Measurements from ENCODE around the gene EML4.

EML4 gene

DNA sequence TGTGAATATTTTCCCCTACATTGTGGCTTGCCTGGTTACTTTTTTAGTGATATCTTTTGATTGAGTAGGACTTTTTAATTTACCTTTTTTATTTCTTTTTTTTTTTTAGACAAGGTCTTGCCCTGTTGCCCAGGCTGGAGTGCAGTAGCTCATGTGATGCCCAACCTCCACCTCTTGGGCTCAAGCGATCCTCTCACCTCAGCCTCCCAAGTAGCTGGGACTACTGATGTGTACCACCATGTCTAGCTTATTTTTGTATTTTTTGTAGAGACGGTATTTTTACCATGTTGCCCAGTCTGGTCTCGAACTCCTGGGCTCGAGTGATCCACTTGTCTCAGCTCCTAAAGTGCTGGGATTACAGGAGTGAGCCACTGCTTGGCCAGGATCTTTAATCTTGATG lies 25.3 kb downstream of the EML4 start:
- no peak for DNase-seq (ENCODE audit: low read depth, low spot score)

DNA sequence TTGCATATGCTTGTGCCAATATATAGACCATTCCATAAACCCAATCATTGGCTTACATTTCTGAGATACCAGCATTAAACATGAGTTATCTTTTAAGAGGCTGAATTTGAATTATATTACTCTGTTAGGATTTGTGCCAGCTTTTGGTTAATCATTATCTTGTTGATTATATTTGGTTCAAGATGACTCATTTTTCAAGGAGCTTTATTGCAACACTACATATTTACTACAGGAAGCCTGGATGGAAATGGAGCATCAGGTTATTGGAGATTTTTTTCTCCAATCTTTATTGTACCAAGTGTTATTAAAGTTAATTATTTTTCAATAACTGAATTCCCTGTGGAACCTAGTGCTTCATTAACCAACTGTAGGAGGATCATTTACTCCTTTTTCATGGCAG lies 26.4 kb downstream of the EML4 start:
- DNase-seq (ENCODE audit: low read depth, low spot score), result no peak

DNA sequence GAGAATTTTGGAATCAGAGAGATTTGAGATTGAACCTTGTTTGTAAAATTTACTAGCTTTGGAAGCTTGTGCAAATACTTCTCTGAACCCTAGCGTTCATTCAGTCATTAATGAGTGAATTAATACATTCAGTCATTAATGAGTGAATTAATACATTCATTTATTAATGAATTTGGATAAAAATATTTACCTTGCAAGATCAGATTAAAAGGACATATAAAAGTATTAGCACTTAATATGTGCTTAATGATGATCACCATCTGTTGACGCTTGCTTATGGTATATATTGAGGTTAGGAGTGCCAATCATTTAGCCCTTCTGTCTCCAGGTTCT lies 26.9 kb downstream of the EML4 start:
- no peak for DNase-seq (ENCODE audit: low read depth, low spot score)

DNA sequence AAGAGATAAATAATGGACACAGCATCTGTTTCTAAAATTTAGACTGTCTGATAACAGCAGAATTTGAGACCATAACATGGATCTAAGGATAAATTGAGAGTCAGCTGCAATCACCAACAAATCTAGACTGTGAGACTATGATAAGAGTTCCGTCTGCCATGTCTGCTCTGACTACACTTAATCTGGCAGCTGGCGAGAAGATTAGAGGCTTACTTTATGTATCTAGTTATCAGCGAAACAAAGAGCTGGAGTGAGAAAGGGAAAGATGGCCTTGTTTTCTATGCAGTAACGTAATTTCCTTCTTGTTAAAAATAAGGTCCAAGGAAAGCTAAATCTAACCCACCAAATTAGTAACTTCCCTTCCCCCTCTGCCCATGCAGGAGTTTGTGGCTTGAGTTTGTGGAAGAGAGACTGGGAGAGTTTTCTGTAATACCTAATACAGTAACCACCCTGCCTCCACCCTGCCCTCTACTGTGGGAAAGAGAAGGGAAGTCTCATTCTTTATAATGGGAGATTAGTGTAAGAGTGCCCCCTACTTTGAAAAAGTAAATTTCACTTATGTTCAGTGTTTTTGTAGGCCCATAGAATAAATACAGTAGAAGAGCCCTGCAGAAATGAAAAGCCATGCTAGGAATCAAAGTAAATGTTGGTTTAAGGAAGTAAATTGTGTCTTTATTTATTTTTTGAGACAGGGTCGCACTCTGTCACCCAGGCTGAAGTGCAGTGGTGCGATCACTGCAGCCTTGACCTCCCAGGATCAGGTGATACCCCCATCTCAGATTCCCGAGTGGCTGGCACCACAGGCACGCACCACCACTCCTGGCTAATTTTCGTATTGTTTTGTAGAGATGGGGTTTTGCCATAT lies 27.5 kb downstream of the EML4 start:
- peak; percentile 48 for DNase-seq (ENCODE audit: low read depth, low spot score)

DNA sequence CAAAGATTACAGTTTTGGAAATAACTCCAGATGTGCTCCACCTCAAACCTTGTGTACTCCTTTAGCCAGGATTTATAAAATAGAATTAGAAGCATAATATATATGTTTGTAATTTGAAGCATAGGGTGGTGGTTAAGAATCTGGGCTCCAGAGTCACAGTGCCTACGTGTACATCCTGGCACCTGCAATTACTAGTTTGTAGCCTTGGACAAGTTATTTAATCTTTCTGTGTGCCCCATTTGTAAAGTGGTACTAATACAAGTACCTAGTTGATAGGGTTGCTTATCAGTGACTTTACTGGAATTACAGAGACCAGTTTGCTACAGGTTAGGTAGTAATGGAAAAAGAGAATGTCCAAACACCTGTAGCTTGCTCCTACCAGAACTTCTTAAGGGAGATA lies 28.6 kb downstream of the EML4 start:
- DNase-seq (ENCODE audit: low read depth, low spot score), result no peak

DNA sequence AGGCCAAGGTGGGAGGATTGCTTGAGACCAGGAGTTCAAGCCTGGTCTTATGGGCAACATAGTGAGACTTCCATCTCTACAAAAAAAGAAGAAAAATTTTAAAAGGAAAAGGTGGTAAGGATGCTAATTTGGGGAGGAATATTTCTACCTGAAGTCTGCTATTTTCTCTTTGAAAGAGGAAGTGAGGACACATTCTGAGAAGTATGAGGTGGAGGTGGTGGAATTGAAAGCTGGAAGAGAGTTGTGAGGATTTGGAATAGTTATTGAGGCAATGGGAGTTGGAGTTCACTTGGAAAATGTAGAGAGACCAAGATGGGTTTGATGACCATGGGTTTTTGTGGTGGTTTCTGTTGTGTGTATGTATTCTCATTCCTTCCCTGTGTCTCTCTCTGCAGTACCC lies 29.3 kb downstream of the EML4 start:
- DNase-seq (ENCODE audit: low read depth, low spot score), result no peak

DNA sequence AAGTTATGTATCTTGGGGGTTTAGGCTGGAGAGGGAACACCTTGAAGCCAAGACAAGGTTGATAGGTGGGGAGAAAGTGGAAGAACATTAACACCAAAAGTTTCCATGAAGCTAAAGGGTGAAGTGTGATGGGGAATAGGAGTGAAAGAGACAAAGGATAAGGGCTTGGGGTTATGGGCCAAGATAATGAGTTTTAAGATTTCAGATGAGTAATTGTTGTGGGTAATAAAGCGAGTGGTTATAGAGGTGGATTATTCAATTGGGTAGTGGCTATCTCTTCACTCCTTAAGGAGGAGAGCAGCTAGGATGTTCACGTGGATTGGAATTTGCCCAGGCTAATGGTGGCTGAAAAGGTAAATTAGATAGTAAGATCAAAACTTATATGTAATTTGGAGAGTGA lies 29.8 kb downstream of the EML4 start:
- no peak for DNase-seq (ENCODE audit: low read depth, low spot score)

DNA sequence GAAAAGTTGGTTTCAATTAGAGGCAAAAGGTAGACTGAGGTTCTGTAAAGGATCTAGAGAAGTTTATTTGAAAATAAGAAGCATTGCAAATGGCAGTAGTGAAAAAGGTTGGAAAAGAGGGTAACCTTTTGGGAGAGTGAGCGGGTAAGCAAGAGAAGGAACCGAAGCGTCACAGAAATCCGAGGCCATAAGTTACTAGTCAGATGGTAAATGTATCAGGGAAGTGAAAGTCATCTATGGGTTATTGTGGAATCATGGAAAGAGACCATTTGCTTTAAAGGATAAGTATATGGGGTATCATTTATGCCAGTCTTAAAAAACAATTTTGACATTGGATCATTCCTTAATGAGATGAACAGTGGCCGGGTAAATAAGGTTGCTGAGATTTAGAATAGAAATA lies 30.5 kb downstream of the EML4 start:
- DNase-seq (ENCODE audit: low read depth, low spot score), result no peak

DNA sequence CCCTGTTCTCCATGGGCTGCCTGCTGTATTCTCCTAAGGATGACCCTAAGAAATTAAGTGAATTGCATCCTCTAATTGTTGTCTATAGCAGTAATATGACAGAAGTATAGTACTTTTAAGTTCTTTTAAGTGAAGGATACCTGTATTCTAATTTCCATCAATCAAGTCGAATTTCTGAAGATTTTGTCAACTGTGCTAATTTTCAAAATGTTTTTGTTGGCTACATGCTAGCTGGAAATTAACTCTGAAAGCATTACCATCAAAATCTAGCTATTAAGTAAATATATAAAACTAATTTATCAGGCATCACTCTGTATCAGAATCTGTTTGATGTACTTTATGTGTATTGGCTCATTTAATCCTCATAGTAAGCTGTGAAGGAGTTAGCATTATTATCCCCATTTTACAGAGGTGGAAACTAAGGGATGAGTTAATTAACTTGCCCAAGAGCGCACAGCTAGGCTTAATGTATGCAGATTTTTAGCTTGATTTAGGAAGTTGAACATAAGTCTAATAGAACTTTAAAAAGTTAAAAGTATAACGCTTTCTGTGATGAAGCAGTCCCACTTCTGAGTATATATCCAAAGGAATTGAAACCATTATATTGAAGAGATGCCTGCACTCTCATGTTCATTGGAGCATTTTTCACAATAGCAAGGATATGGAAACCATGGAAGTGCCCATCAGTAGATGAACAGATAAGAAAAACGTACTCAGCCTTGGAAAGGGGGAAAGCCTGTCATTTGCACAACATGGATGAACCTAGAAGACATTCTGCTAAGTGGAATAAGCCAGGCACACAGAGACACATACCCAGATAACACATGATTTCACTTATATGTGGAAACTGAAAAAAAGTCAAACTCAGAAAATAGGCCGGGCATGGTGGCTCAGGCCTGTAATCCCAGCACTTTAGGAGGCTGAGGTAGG lies 32.0 kb downstream of the EML4 start:
- no peak for DNase-seq (ENCODE audit: low read depth, low spot score)

DNA sequence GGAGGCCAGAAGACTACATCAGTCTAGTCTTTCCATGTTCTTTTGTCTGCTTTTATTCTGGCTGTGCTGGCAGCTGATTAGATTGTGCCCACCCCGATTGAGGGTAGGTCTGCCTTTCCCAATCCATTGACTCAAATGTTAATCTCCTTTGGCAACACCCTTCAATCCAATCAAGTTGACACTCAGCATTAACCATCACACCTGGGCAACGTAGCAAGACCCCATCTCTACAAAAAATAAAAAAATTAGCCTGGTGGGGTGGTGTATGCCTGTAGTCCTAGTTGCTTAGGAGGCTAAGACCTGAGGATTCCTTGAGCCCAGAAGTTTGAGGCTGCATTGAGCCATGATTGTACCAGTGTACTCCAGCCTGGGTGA lies 33.5 kb downstream of the EML4 start:
- no peak for DNase-seq (ENCODE audit: low read depth, low spot score)

DNA sequence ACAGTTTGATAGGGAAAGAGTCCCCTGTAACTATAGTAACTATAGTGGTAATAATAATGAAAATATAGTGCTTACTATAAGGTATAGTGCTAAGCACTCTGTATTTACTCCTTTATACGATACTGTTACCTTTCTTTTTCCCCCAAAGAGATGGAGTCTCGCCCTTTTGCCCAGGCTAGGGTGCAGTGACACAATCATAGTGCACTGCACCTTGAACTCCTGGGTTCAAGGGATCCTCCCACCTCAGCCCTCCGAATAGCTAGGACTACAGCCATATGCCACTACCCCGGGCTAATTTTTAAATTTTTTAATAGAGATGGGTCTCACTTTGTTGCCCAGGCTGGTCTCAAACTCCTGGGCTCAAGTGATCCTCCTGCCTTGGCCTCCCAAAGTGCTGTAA lies 34.6 kb downstream of the EML4 start:
- no peak for DNase-seq (ENCODE audit: low read depth, low spot score)

DNA sequence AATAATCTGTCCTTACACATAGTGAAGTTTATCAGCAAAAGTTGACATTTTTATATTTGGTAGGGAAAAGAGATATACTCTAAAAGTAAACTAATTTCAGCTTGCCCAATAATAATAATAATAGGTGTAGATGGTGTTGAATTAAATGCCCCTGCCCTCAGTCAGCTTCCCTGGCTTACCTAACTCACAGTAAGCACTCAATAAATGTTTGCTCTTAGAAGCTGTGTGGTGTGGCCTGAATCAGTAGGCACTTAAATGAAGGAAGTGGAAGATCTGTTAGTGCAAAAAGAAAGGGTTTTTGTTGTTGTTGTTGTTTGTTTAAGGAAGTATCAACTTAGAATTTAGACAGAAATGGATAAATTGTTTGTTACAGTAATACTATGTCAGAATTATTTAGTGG lies 36.2 kb downstream of the EML4 start:
- DNase-seq (ENCODE audit: low read depth, low spot score), result no peak

DNA sequence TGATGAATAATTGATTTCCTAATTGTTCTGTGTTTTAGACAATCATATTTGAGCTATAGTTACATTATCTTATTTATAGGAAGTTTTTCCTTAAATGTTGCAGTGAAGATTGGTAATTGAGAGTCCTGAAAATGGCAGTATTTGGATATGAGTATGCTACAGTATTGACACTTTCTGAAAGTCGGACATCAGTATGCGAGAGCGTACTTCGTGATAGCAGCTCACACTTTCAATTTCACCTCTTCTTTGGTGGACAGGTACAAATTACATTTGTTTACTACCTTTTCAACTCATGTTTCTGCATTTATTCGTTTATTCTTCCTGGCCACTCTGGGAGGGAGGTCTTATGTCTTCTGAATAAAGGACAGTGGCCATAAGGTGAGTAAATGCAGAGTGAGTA lies 38.7 kb downstream of the EML4 start:
- DNase-seq (ENCODE audit: low read depth, low spot score), result no peak

DNA sequence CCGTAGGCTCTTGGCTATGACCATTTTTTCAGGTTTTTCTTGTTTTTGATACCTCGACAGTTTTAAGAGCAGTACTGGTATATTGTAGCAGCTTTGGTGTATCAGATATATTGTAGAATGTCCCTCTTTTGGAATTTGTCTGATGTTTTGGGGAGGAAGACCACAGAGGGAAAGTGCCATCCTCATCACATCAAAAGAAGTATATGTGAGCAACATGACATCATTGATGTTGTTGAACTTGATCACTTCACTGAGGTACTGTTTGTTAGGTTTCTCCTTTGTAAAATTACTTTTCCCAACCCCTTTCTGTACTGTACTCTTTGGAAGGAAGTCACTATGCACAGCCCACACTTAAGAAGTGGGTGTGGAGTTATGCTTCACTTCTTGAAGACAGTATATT lies 41.0 kb downstream of the EML4 start:
- no peak for DNase-seq (ENCODE audit: low read depth, low spot score)

DNA sequence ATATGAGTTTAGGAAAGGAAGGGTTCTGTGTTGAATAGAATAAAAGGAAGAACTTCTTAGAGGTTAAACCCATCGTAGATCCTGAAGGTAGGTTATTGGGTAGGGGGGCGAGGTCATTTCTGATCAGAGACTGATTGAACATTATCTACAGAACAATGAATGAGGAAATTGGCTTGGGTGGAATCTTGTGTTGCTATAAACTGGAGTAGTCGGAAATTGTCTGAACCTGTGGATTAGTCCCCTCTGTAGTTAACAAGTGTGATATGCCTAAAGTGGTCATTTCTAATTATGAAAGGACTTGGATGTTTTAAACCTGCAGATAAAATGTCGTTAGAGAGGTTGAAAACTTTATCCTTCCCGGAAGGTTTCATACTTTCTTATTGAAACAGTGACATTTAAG lies 42.1 kb downstream of the EML4 start:
- no peak for DNase-seq (ENCODE audit: low read depth, low spot score)

DNA sequence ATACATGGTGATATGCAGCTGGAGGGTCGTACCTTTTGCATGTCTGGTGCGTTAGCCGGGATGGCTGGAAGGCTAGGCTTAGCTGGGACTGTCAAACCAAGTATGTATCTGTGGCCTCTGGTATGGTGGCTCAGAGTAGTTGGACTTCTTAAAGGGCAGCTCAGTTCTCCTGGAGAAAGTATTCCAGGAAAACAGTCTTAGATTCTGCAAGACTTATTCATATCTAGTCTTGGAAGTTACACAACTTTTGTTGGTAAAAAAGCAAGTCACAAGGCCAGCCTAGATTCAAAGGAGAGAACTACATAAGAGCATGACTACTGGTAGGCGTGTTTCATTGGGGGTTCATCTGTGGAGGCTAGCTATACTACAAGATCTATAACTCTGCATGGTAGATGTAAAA lies 45.5 kb downstream of the EML4 start:
- DNase-seq (ENCODE audit: low read depth, low spot score), result no peak

DNA sequence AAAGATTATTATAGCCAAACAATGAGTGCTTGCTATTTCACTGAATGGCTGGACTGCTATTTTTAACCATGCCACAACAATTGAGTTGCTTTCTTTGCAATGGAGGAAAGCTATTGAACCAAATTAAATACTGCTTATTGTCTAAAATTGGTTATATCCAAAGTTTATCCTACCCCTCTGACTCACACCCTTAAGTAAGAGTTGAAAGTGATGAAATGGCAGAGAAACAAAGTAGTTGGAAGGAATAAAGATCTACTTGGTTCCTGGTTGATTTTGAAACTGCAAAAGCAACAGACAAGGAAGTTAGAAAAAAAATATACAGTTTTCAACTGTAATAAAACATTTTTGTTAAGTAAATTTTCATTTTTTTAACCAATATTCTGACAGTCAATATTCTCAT lies 47.5 kb downstream of the EML4 start:
- DNase-seq (ENCODE audit: low read depth, low spot score), result no peak

DNA sequence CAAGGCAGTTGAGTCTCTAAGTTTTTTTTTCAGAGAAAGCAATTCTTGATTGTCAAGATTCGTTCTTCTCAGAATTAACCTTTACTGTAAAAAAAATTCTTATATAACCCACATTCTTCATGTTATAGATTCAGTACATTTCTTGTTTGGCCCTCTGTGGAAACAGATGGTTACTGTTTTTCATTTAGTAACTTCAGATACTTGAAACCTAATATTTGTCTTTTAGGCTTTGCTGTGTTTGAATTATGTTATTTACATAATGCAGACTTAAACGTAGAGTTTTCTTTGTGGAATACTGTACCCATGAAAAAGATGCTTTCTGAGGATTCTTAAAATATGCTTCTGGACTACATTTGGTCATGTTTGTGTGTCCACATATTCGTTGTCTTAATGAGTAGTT lies 48.2 kb downstream of the EML4 start:
- no peak for DNase-seq (ENCODE audit: low read depth, low spot score)

DNA sequence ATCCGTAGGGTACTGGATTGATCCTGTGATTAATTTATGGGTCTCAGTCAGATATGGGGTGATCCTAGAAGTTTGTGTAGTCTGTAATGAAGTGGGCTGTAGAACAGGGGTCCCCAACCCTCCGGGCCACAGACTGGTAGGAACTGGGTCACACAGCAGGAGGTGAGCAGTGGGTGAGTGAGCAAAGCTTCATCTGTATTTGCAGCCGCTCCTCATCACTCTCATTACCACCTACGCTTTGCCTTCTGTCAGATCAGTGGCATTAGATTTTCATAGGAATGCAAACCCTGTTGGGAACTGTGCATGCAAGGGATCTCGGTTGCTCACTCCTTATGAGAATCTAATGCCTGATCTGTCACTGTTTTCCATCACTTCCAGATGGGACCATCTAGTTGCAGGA lies 48.8 kb downstream of the EML4 start:
- DNase-seq (ENCODE audit: low read depth, low spot score), result no peak

DNA sequence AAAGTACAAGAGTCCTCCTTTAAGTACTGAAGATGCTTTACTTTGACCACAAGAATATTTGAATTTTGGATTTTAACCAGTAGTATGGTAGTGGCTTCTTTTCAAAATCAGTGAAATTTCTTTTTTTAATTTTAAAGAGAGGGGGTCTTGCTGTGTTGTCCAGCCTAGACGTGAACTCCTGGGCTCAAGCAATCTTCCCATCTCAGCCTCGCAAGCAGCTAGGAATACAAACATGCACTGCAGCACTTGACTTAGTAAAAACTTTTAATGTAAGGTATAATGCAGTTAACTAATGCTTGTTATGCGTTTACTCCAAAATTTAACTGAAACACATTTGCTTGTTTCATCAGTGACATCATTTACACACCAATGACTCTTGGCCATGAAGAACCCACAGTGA lies 49.6 kb downstream of the EML4 start:
- no peak for DNase-seq (ENCODE audit: low read depth, low spot score)

DNA sequence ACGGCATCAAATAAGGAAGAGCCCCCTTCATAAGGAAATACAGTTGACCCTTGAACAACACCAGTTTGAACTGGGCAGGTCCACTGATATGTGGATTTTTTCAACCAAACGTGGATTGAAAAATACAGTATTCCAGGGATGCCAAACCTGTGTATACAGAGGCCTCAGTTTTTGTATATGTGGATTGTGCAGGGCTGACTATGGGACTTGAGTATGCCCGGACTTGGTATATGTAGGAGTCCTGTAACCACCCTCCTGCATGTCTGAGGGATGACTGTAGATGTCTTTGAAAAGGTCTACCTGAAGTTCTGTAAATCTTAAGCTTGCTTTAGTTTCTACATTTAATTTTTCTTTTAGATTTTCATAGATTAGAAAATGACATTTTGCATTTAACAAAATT lies 50.0 kb downstream of the EML4 start:
- no peak for DNase-seq (ENCODE audit: low read depth, low spot score)

DNA sequence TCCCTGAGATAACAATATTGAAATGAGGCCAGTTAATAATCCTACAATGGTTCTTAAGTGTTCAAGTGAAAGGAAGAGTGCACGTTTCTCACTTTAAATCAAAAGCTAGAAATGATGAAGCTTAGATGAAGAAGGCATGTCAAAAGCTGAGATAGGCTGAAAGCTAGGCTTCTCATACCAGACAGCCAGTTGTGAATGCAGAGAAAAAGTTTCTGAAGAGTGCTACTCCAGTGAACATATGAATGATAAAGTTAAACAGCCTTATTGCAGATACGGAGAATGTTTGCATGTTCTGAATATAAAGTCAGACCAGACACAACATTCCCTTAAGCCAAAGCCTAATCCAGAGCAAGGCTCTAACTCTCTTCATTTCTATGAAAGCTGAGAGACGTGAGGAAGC lies 51.4 kb downstream of the EML4 start:
- DNase-seq (ENCODE audit: low read depth, low spot score), result no peak
